Measurements from ENCODE around the gene POLRMT.

- TF ChIP-seq CTCF (IDR thresholded peaks at IDR 0.05) (no peak), EP300 (IDR thresholded peaks at IDR 0.05) (no peak)
Measured at GRCh38 chr19:674282-675151, 41.2 kb upstream of the POLRMT start.

All from stomach (tissue), 4 donors.